Measurements from ENCODE around the gene KLHL17.
A peak's percentile ranks its signal among the peaks of the same experiment; 100 is the strongest.
"Not testable (repeated sequence)": the region's sequence is repeated elsewhere in the genome, so short reads cannot be mapped to it uniquely, and the experiment has no call there.

The KLHL17 gene

DNA sequence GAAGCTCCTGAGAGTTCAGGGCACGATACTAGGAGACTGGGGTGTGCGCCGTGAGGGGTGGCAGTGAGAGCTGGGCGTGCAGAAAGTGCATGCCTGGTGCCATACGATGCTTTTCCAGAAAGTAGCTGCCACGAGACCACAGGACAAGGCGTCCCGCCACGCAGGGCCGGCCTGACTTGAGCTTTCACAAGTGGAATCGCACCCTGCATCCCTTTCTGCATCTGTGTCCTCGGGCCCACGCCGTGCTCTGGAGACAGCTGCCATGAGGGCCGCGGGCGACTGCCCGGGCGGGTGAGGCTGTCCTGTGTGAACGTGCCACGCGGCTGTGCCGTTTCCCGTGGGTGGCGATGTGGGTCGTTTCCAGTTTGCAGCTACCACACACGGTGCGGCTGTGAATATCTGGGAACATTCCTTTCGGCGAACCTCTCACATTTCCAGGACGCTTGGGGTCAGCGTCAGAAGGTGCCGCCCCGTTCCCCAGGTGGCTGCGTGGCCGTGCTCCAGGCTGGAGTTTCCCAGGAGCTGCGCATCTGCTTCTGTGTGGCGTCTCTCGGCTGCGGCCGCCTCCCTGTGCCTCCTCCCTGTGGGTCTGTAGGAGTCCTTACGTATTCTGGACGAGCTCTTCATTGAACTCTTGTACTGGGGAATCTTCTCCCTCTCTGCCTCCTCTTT is 22.5 kb downstream of the KLHL17 start:
- DNase-seq = no peak

DNA sequence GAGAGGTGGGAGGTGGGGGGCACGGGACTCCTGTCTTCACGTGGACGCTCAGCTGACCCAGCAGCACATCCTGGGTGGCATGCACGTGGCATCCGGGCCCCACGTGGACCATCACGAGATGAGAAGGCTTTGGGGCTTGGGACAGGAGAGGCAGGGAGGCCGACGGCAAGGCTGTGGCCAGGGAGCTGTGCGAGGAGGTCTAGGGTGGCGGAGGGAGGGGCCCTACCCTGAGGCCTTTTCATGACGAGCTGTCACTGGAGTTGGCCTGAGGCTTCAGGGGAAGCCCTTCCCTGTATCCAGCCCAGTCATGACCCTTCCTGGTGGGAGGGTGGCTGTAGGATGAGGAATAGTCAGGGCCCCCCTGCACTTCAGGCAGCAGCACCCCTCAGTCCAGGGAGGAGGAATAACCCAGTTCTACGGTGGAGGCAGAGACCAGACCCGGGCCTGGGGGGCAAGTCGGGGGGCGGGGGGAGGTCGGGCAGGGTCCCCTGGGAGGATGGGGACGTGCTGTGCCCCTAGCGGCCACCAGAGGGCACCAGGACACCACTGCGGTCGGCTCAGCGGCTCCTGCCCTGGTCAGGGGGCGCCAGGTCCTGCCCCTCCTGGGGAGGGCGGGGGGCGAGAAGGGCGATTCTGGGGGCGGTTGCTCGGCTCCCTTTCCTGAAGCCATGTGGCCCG is 23.6 kb downstream of the KLHL17 start:
- DNase-seq = peak in 1 of 2 experiments; percentile 46

DNA sequence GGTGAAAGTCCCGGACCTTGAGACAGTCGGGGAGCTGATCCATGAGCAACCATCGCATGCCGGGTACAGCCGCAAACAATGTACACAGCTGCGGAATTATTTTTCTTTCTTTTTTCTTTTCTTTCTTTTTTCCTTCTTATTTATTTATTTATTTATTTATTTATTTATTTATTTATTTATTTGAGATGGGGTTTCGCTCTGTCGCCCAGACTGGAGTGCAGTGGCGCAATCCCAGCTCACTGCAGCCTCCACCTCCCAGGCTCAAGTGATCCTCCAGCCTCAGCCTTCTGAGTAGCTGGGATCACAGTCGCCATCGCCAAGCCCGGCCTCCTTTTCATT is 24.1 kb downstream of the KLHL17 start:
- no peak for DNase-seq

DNA sequence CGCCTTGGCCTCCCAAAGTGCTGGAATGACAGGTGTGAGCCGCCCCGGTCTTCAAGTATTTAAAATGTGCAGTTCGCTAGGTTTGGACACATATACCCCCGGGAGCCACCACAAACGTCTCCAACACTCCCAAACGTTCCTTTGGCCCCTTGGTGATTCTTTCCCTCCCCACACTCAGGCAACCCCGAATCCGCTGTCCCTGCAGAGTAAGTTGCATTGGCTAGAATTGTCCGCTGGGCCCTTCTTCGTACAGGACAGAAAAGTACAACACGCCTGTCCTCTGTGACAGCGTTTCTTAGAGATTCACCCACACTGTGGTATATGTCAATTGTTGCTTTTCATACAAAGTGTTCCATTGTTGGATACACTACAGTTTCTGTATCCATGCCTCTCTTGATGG is 24.7 kb downstream of the KLHL17 start:
- DNase-seq = no peak

DNA sequence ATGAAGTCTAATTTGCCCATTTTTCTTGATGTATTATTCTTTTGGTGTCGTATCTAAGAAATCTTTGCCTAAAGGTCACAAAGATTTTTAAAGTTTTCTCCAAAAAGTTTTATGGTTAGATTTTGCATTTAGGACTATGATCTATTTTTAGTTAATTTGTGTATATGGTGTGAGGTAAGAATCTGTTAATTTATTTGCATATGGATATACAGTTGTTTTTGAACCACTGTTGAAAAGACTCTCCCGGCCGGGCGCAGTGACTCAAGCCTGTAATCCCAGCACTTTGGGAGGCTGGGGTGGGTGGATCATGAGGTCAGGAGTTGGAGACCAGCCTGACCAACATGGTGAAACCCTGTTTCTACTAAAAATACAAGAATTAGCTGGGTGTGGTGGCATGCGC is 27.7 kb downstream of the KLHL17 start:
- not testable (repeated sequence) for DNase-seq

DNA sequence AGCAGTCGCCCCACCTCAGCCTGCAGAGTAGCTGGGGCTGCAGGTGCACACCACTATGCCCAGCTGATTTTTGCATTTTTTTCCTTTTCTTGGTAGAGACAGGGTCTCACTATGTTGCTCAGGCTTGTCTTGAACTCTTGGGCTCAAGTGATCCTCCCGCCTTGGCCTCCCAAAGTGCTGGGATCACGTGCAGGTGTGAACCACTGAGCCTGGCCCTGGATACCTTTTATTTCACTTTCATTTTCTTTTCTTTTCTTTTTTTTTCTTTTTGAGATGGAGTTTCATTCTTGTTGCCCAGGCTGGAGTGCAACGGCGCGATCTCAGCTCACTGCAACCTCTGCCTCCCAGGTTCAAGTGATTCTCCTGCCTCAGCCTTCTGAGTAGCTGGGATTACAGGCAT is 30.9 kb downstream of the KLHL17 start:
- DNase-seq = not testable (repeated sequence)

DNA sequence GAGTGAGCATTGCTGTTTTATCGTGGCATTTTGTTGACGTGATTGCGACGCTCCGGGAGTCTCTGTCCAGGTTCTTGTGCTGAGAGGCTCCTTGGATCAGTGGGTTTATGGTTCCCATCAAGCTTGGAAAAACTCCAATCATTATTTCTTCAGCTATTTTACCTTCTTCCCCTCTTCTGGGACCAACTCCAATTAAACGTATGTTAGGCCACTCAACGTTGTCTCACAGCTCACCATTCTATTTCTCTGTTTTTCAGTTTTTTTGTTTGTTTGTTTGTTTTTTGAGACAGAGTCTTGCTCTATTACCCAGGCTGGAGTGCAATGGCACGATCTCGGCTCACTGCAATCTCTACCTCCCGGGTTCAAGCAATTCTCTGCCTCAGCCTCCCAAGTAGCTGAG is 31.5 kb downstream of the KLHL17 start:
- DNase-seq = no peak

DNA sequence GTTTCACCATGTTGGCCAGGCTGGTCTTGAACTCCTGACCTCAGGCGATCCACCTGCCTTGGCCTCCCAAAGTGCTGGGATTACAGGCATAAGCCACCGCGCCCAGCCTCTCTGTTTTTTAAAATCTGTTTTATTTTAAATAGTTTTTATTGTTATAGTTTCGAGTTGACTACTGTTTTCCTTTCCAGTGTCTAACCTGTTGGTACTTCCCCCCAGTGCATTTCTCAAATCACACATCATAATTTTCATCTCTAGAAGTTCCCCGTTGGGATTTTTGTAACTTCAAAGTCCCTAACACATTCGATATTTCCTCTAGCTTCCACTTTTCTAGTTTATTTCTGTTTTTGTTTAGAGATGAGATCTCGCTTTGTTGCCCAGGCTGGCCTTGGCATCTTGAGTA is 32.0 kb downstream of the KLHL17 start:
- DNase-seq = no peak

DNA sequence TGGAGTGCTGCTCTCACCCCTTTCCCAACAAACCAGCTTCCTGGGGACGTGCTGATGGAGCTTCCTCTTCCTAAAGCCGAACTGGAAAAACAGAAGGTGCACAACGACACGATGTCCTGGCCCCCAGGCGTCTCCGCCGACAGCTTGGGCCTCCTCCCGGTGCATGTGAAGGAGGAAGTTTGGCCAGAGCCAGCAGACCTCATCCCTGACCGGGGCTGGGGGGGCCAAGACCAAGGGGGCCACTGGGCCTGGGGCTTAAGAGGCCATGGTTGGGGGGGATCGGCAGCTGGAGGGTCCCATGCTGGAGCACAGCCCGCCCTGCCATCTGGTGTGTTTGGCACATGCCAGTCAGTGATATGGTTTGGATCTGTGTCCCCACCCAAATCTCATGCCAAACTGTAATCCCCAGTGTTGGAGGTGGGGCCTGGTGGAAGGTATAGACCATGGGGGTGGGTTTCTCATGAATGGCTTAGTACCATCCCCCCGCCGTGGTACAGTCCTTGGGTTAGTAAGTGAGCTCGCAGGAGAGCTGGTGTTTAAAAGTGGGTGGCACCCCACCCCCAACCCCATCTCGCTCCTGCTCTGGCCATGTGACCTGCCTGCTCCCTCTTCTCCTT is 33.1 kb downstream of the KLHL17 start:
- no peak for DNase-seq

DNA sequence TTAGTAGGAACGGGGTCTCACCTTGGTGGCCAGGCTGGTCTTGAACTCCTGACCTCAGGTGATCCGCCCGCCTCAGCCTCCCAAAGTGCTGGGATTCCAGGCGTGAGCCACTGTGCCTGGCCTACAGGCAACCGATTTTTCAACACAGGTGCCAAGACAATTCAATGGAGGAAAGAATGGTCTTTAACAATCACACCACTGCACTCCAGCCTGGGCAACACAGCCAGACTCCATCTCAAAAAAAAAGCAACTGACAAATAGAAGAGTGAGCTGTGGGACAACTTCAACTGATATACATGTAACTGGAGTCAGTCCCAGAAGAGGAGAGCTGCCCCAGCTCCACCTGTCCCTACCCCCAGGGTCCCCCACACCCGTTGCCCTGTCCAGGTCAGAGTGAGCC is 34.2 kb downstream of the KLHL17 start:
- not testable (repeated sequence) for DNase-seq

DNA sequence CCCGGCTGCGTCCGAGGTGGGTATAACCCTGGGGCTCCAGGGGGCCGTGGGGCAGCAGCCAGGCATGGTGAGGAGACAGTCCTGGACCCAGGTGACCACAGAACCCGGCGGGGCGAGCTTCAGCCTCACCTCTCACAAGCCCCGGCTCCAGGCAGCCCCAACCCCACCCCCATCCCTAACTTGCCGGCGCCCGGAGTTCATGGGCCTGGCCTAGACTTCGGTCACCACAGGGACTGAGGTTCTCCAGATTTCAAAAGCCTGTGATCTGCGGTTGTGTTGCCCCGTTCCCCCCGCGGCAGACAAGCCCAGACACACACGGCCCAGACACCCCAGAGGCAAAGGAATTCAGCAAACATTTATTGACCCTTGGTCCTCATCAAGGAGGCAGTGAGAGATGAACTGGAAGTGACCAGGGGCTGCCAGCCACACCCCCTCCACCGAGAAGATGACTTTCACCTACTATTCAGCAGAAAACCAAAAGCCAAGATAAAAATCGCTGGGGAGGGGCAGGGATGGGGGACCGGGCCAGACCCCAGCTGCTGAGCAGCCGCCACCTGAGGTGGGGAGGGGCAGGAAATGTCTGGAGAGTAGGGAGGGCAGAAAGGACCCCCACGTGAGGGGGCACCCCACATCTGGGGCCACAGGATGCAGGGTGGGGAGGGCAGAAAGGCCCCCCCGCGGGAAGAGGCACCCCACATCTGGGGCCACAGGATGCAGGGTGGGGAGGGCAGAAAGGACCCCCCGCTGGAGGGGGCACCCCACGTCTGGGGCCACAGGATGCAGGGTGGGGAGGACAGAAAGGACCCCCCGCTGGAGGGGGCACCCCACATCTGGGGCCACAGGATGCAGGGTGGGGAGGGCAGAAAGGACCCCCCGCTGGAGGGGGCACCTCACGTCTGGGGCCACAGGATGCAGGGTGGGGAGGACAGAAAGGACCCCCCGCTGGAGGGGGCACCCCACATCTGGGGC is 35.6 kb downstream of the KLHL17 start:
- no peak for DNase-seq

DNA sequence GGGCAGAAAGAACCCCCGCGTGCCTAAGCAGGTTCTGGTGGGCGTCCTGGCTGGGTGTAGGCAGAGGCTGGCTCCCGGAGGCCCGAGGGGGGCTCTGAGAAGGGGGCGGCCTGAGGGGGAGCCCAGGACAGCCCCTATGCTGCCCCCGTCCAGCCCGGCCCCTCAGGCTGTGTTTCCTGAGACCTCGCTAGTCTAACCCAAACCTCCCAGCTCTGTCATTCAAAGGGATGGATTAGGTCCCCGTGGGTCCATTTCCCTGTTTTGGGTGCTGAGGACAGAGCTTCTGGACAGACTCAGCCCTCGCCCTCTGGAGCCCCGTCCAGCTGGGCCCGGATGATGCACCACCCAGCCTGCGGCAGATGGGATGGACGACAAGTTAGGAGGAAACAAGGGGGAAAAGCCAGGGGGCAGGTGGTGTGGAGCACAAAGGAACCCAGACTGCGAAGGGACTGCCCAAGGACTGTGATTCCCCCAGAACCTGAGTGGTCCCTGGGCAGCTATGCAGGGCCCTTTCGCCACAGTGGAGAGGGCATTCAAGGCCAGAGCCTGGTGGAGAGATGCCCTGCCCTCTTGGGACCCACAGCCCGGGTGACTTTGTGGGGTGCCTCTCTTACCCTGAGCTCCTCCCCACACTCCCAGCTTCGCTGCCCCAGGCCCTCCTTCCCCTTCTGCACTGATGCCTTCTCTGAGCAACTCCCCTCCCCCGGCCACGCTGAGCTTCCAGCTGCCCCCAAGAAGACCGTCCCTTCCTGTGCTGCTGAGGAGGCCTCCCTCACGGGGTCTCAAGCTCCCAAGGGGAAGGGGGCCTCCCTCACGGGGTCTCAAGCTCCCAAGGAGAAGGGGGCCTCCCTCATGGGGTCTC is 36.7 kb downstream of the KLHL17 start:
- DNase-seq = no peak

DNA sequence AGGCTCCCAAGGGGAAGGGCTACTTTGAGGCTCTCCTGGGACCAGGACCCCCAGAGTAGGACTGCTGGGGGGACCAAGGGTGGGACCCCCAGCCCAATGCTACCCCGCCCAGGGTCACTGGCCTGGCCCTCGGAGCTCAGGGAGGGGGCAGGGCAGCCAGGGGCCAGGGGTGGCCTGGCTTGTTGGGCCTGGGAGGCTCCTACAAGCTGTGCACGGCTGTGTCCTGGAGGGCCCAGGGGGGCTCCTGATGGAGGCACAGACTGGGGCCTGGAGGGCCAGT is 37.3 kb downstream of the KLHL17 start:
- DNase-seq = no peak

DNA sequence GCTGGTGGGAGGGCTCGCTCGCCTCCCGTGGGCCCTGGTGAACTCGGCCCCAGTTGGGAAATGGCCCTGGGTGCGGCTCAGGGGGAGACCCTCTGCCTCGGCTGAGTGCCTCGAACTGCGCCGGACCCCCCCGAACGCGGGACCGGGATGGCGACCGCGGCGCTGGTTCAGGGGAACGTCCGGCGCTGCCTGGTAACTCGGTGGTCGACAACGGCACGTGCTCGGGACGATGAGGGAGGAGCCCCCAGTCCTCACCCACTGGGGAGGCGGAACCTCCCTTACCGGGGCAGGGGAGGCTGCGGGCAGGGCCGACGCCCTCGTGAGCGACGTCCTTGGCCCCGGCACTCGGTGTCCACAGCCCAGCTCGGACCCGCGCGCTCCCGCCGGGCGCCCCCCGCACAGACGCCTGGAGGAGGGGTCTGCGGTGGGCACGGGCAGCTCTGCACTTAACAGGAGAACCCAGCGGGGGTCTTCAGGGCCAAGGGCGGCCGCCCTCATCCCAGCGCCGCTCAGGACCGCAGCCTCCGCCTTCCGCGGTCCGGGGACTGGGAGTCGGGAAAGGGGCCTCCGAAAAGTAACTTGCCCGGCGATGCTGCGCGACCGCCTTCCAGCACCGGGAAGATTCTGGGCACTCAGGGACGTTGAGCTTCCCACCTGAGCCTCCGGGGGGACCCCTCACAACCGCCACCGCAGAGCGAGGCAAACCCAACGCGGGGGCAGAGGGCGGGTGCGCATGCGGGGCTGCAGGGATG is 37.8 kb downstream of the KLHL17 start:
- no peak for DNase-seq

DNA sequence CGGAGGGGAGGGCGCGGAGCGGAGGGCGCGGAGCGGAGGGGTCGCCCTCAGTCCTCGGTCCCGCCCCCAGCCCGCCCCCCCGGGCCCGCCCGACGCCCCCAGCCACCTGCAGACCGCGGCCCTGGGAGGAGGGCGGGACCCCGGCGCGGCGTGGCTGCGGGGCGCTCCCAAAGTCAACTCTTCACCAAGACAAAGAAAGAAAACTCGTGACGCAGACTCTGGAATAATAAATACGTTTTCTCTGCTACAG is 38.3 kb downstream of the KLHL17 start:
- no peak for DNase-seq

DNA sequence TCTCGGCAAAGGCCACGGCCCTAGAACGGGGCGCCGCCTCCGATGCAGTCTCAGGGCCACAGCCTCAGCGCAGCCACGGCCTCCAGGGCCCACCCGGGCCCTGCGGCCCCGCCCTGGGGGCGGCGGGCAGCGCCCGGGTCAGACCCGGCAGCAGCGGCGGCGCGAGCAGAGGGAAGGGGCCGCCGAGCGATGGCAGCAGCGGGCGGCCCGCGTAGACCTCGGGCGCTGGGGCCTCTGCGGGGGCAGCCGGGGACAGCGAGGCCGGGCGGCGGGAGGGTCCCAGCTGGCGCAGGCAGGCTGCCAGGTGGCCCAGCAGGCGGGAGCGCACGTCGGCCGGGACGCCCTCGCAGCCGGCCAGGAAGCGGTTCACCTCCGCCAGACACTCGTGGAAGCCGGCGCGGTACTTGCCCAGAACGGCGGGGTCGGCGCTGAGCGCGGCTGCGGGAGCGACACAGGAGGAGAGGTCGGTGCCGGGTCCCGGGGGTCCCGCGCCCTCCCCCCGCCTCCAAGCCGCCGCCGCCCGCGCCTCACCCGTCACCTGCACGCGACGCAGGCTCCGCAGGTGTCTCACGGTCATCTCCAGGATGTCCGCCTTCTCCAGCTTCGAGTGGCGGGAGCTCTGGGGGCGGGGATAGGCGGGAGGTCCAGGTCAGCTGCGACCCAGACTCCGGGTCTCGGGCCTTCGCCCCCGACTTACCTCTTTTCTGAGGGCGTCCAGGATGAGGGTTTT is 38.8 kb downstream of the KLHL17 start:
- peak in 1 of 2 experiments; percentile 33 for DNase-seq

DNA sequence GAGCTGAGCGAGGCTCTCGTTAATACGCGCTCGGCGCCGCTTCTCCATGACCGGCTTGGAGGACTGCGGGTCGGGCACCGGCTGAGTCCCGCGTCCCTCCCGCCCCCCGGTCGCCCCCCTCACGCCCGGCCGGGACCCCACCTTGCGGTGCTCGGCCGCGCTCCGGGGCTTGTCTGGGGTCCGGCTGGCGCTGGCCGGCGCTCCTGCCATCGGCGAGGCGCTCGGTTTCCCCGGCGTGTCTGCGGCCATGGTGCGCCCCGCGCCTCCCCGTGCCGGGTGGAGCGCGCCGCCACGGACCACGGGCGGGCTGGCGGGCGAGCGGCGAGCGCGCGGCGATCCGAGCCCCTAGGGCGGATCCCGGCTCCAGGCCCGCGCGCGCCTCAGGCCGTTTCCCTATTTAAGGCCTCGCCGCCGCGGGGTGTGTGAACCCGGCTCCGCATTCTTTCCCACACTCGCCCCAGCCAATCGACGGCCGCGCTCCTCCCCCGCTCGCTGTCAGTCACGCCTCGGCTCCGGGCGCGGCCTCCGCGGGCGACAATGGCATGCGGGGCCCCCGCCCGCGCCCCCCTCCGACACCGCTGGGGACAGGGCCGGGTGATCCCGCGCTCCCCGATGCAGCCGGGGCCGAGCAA is 39.5 kb downstream of the KLHL17 start, which contains the start of gene HES4:
Gene HES4, minus strand, starts transcription at position 373 of the 632 bp plus-strand sequence. Its CDS starts 124 bp downstream, at position 249.
- peak; percentile 85 to 86 for DNase-seq

DNA sequence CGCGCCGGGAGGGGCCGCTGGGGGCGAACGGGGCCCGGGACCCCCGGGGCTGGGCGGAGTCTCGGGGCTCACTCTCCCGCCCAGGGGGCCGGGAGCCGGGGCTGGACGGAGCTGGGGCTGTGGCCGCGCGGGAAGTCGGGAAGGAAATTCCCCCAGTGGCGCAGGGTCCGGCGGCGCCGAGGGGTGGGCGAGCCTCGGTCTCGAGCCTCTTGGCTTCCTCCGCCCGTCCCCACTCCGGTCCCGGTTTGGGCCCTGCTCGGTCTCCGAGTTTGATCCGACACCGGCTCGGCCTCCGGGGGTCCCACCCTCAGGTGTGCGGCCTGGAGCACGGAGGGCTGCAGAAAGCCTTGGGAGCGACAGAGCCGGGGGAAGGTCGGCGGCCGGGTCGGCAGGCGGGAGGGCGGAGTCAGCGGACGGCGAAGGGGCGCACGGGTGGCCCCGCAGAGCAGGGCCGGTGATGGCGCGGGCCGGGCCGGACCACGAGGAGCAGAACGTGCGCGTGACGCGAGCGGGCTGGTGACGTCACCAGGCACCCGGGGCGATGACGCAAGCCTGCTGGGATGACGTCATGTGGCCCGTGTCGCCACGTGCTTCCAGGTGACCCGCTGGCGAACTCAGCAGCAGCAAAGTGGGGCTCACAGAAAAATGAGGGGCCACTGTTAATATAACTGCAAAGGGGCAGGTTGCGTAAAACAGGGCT is 40.1 kb downstream of the KLHL17 start:
- peak; percentile 67 to 84 for DNase-seq

DNA sequence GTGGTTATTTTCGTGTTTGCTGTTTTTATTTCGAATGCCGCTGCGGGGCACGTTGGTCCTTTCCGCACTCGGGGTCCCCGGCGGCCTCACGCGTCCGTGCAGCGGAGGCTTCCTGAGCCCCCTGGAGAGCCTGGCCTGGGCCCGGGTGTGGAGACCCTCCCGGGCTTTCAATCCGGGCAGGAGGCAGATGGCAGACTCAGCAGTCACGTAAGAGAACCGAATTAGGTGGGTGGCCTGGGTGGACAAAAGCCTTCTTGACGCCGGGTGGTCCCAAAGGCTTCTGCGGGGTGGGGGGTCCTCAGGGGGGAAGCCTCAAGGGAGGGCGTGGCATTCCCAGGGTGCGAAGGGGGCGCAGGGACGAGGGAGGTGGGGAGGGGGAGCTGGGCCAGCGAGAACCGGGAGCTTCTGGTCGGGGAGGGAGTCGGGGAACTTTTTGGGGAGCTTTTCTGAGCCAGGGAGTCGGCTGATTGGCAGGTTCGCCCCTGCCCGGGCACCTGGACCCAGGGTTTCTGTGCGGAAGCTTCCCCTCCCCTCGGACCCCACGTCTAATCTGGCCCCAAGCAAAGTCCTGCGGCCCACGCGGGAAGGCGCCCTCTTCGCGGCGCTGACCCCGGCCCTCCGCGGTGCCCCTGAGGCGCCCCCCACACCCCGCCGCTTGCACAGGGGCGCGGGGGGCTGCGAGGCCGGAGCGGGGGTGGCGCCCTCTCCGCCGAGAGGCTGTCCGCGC is 40.8 kb downstream of the KLHL17 start:
- no peak for DNase-seq
